Neural progenitor cell (in vitro differentiated cells): ENCODE measurements around the gene CCDC6. TPM values are rescaled to one million over a fixed set of nuclear protein-coding genes. Genes with fewer than 3 reads are reported as not detected.

Experiments
- DNase-seq: peaks from one replicate; pipeline ENCODE4 v3.0.0-alpha.2; 2016; ENCODE audit warnings: low spot score
- H2AFZ ChIP-seq: fragments of 200-600 bp; sonication (generic); replicated peaks from 2 replicates; pipeline ENCODE4 v1.6.1; 2016; ENCODE audit warnings: antibody characterized with exemption
- H3F3A ChIP-seq: fragments of 200-600 bp; sonication (generic); 2 replicates; pipeline ENCODE4 v1.6.1; 2016; ENCODE audit warnings: antibody characterized with exemption, low read depth
- H3K27ac ChIP-seq: fragments of 200-600 bp; sonication (generic); 2 replicates; pipeline ENCODE4 v1.5.1; 2016; ENCODE audit warnings: mild to moderate bottlenecking
- H3K27me3 ChIP-seq: fragments of 200-600 bp; sonication (generic); 2 replicates; pipeline ENCODE4 v1.6.1; 2016; ENCODE audit warnings: mild to moderate bottlenecking, moderate library complexity
- H3K36me3 ChIP-seq: fragments of 200-600 bp; sonication (generic); 2 replicates; pipeline ENCODE4 v1.5.1; 2016
- H3K4me1 ChIP-seq: fragments of 200-600 bp; sonication (generic); 2 replicates; pipeline ENCODE4 v1.6.1; 2016; ENCODE audit warnings: mixed run types
- H3K4me2 ChIP-seq: fragments of 200-600 bp; sonication (generic); 2 replicates; pipeline ENCODE4 v1.6.1; 2016
- H3K4me3 ChIP-seq: fragments of 200-600 bp; sonication (generic); 2 replicates; pipeline ENCODE4 v1.5.1; 2016
- H3K79me2 ChIP-seq: fragments of 200-600 bp; sonication (generic); 2 replicates; pipeline ENCODE4 v1.6.1; 2016; ENCODE audit warnings: low read depth
- H3K9ac ChIP-seq: fragments of 200-600 bp; sonication (generic); 2 replicates; pipeline ENCODE4 v1.6.1; 2016
- H3K9me3 ChIP-seq: fragments of 200-600 bp; sonication (generic); 2 replicates; pipeline ENCODE4 v1.5.1; 2016; ENCODE audit warnings: low read depth
- H4K20me1 ChIP-seq: fragments of 200-600 bp; sonication (generic); 2 replicates; pipeline ENCODE4 v1.6.1; 2016; ENCODE audit warnings: low read depth
- H3K27ac Mint-ChIP-seq: 3 replicates; pipeline ENCODE4 v1.8.0; 2021; ENCODE audit warnings: mixed read lengths
- H3K27me3 Mint-ChIP-seq: 2 replicates; pipeline ENCODE4 v1.8.0; 2022; ENCODE audit warnings: low read depth, mild to moderate bottlenecking, inconsistent platforms, moderate library complexity, mixed read lengths; ENCODE audit not compliant: insufficient read depth
- H3K36me3 Mint-ChIP-seq: 3 replicates; pipeline ENCODE4 v1.8.0; 2021; ENCODE audit warnings: mixed read lengths
- H3K4me1 Mint-ChIP-seq: 3 replicates; pipeline ENCODE4 v1.8.0; 2021; ENCODE audit warnings: mixed read lengths
- H3K4me3 Mint-ChIP-seq: 3 replicates; pipeline ENCODE4 v1.8.0; 2021; ENCODE audit warnings: mild to moderate bottlenecking, moderate library complexity, mixed read lengths
- H3K9me3 Mint-ChIP-seq: 3 replicates; pipeline ENCODE4 v1.8.0; 2020; ENCODE audit warnings: mixed read lengths
- CTCF ChIP-seq: fragments of 200-600 bp; sonication (generic); IDR thresholded peaks from 2 replicates; pipeline ENCODE4 v1.5.1; 2017; ENCODE audit warnings: antibody characterized with exemption, mild to moderate bottlenecking
- EZH2 ChIP-seq: fragments of 200-600 bp; sonication (generic); IDR thresholded peaks from 2 replicates; pipeline ENCODE4 v1.6.1; 2017; ENCODE audit warnings: antibody characterized with exemption, mild to moderate bottlenecking, moderate library complexity
- EZH2phosphoT487 ChIP-seq: fragments of 200-600 bp; sonication (generic); IDR thresholded peaks from 2 replicates; pipeline ENCODE4 v1.6.1; 2017; ENCODE audit warnings: antibody characterized with exemption
- total RNA-seq: library from RNA; depleted of rRNA; stranded (reverse); fragments of >200 nt; gene quantifications from 2 replicates; pipeline ENCODE4 v1.2.3, GENCODE V29; 2015; ENCODE audit warnings: low replicate concordance

Gene CCDC6
- total RNA-seq, 1 donor from 2014 or later, result 29.4 TPM

GRCh38 chr10:59913547-59914237 lies 7.3 kb upstream of the CCDC6 start:
- Mint-ChIP-seq H3K4me1 (peaks cover 3% of the 10 kb centered on the region), H3K9me3 (peaks cover 12% of the 10 kb centered on the region), H3K27ac (no peak overlapping the region), H3K4me3 (no peak overlapping the region), H3K36me3 (no peaks in the 10 kb centered on the region), H3K27me3 (peaks cover 5% of the 10 kb centered on the region)
- H3K27ac ChIP-seq, result no peak overlapping the region
- no peak overlapping the region for H3K4me2 ChIP-seq
- H3K9ac ChIP-seq, result no peak overlapping the region
- H3K27me3 ChIP-seq, result no peaks in the 10 kb centered on the region
- peaks cover 5% of the 10 kb centered on the region for H3K4me1 ChIP-seq
- H3F3A ChIP-seq, result peaks cover 7% of the 10 kb centered on the region
- H2AFZ ChIP-seq, result no peak overlapping the region
- no peaks in the 10 kb centered on the region for H4K20me1 ChIP-seq
- H3K4me3 ChIP-seq, result no peak overlapping the region
- TF ChIP-seq CTCF (no peak), EZH2phosphoT487 (no peak), EZH2 (no peak)
- DNase-seq, result no peak
- no peaks in the 10 kb centered on the region for H3K9me3 ChIP-seq
- H3K79me2 ChIP-seq, result no peaks in the 10 kb centered on the region
- H3K36me3 ChIP-seq, result no peaks in the 10 kb centered on the region

GRCh38 chr10:59910867-59911266 lies 4.5 kb upstream of the CCDC6 start:
- H3K9me3 ChIP-seq, result no peaks in the 10 kb centered on the region
- peaks cover 12% of the 10 kb centered on the region for H3K9me3 Mint-ChIP-seq

GRCh38 chr10:59909815-59910214 lies 3.5 kb upstream of the CCDC6 start:
- no peak overlapping the region for H2AFZ ChIP-seq
- H3K27me3 Mint-ChIP-seq, result peaks cover 5% of the 10 kb centered on the region
- H3K36me3 ChIP-seq, result no peaks in the 10 kb centered on the region
- no peak overlapping the region for H3K4me3 ChIP-seq
- no peak for DNase-seq
- H3K4me2 ChIP-seq, result no peak overlapping the region
- H3K27ac ChIP-seq, result no peak overlapping the region
- H3K4me3 Mint-ChIP-seq, result no peak overlapping the region
- peaks cover 4% of the 10 kb centered on the region for H4K20me1 ChIP-seq
- H3K27me3 ChIP-seq, result no peaks in the 10 kb centered on the region
- H3F3A ChIP-seq, result peaks cover 32% of the 10 kb centered on the region
- H3K9ac ChIP-seq, result no peak overlapping the region
- H3K9me3 Mint-ChIP-seq, result peaks cover 12% of the 10 kb centered on the region
- no peak for TF ChIP-seq CTCF
- TF ChIP-seq EZH2, result no peak
- TF ChIP-seq EZH2phosphoT487, result no peak
- no peaks in the 10 kb centered on the region for H3K36me3 Mint-ChIP-seq
- no peaks in the 10 kb centered on the region for H3K9me3 ChIP-seq
- H3K27ac Mint-ChIP-seq, result no peak overlapping the region
- peaks cover 19% of the 10 kb centered on the region for H3K79me2 ChIP-seq
- peaks cover 21% of the 10 kb centered on the region for H3K4me1 ChIP-seq
- H3K4me1 Mint-ChIP-seq, result peaks cover 27% of the 10 kb centered on the region

More at GRCh38 chr10:59910867-59911266, 4.5 kb upstream of the CCDC6 start:
- TF ChIP-seq CTCF (no peak), EZH2 (no peak), EZH2phosphoT487 (no peak)
- no peak overlapping the region for H3K27ac Mint-ChIP-seq
- no peak overlapping the region for H3K4me2 ChIP-seq
- no peaks in the 10 kb centered on the region for H3K27me3 ChIP-seq
- no peak for DNase-seq
- H3K9ac ChIP-seq, result no peak overlapping the region
- H2AFZ ChIP-seq, result no peak overlapping the region
- peaks cover 32% of the 10 kb centered on the region for H3F3A ChIP-seq
- peaks cover 21% of the 10 kb centered on the region for H3K4me1 ChIP-seq
- H3K4me1 Mint-ChIP-seq, result peaks cover 22% of the 10 kb centered on the region
- H4K20me1 ChIP-seq, result no peaks in the 10 kb centered on the region
- no peak overlapping the region for H3K4me3 Mint-ChIP-seq
- H3K27me3 Mint-ChIP-seq, result peaks cover 2% of the 10 kb centered on the region
- no peaks in the 10 kb centered on the region for H3K36me3 ChIP-seq
- H3K4me3 ChIP-seq, result no peak overlapping the region
- peaks cover 8% of the 10 kb centered on the region for H3K79me2 ChIP-seq
- no peak overlapping the region for H3K27ac ChIP-seq
- no peaks in the 10 kb centered on the region for H3K36me3 Mint-ChIP-seq
